Caco-2 (cell line): Measurements from ENCODE around the gene CCDC91. TPM values are rescaled to one million over a fixed set of nuclear protein-coding genes. Genes with fewer than 3 reads are reported as not detected.
"Not testable (repeated sequence)": the region's sequence is repeated elsewhere in the genome, so short reads cannot be mapped to it uniquely, and the experiment has no call there.

Experiments used
- BruUV-seq: library from RNA; stranded (reverse); fragments of 400-500 nt; replicated peaks from 2 replicates; lab custom pipeline; 2021; lab: Mats Ljungman, UMichigan
- CTCF ChIA-PET: fragments of 300-600 bp; sonication (Branson Sonifier 250); formaldehyde crosslinking; loops from one replicate; lab custom pipeline; 2022; ENCODE audit warnings: antibody characterized with exemption; lab: Charles Lee
- POLR2A ChIA-PET: fragments of 300-600 bp; sonication (Branson Sonifier 250); formaldehyde crosslinking; loops from one replicate; lab custom pipeline; 2022; ENCODE audit warnings: antibody characterized with exemption; lab: Charles Lee
- DNase-seq, 2 experiments: peaks; one replicate each; pipeline versions ENCODE4 v3.0.0 to v3.0.0-alpha.2; 2020 to 2022
- H3K27me3 ChIP-seq: replicated peaks from 2 replicates; pipeline ENCODE4 v1.6.0; 2011; ENCODE audit warnings: low read length; ENCODE audit not compliant: control insufficient read depth, insufficient read depth
- H3K36me3 ChIP-seq: 2 replicates; pipeline ENCODE4 v1.5.1; 2011; ENCODE audit warnings: low read length; ENCODE audit not compliant: control insufficient read depth, insufficient read depth
- H3K4me1 ChIP-seq: fragments of 250-450 bp; sonication (Bioruptor Pico); 2 replicates; pipeline ENCODE4 v1.5.1; 2020; ENCODE audit warnings: mild to moderate bottlenecking
- H3K4me3 ChIP-seq: 2 replicates; pipeline ENCODE4 v1.5.1; 2011; ENCODE audit warnings: low read depth, mild to moderate bottlenecking, control low read depth, low read length
- H3K9me3 ChIP-seq: fragments of 250-450 bp; sonication (Bioruptor Pico); 2 replicates; pipeline ENCODE4 v1.5.1; 2020; ENCODE audit warnings: mild to moderate bottlenecking, moderate library complexity
- H3K27ac Mint-ChIP-seq: one replicate; pipeline ENCODE4 v1.8.0; 2022; ENCODE audit warnings: mixed read lengths; ENCODE audit not compliant: unreplicated experiment
- H3K27me3 Mint-ChIP-seq: one replicate; pipeline ENCODE4 v1.8.0; 2022; ENCODE audit warnings: mixed read lengths; ENCODE audit not compliant: insufficient read depth, unreplicated experiment
- H3K36me3 Mint-ChIP-seq: one replicate; pipeline ENCODE4 v1.8.0; 2022; ENCODE audit warnings: mild to moderate bottlenecking, mixed read lengths; ENCODE audit not compliant: insufficient read depth, unreplicated experiment
- H3K4me1 Mint-ChIP-seq: one replicate; pipeline ENCODE4 v1.8.0; 2022; ENCODE audit warnings: low read depth, mixed read lengths; ENCODE audit not compliant: unreplicated experiment
- H3K4me3 Mint-ChIP-seq: one replicate; pipeline ENCODE4 v1.8.0; 2022; ENCODE audit warnings: mild to moderate bottlenecking, moderate library complexity, mixed read lengths; ENCODE audit not compliant: unreplicated experiment
- H3K9me3 Mint-ChIP-seq: one replicate; pipeline ENCODE4 v1.8.0; 2022; ENCODE audit warnings: mixed read lengths; ENCODE audit not compliant: unreplicated experiment
- CTCF ChIP-seq, 2 experiments: fragments of 200-600 bp in 1 of 2; IDR thresholded peaks; 1 replicate in 1 of 2; 2 replicates in 1 of 2; pipeline versions ENCODE4 v1.5.1 to v1.8.0; 2011 to 2022; ENCODE audit warnings: antibody characterized with exemption in 1 of 2, control low read depth in 1 of 2, inconsistent platforms in 1 of 2, low read depth in 1 of 2, low read length in 1 of 2, mild to moderate bottlenecking in 1 of 2, moderate library complexity in 1 of 2; ENCODE audit not compliant: insufficient read depth in 1 of 2, severe bottlenecking in 1 of 2, unreplicated experiment in 1 of 2
- intact Hi-C: fragments of 100-400 bp; cut with micrococcal nuclease; formaldehyde crosslinking; loops from one replicate; pipeline ENCODE4 v1.10.0; 2022; ENCODE audit not compliant: unreplicated experiment
- total RNA-seq: library from RNA; stranded (reverse); gene quantifications from 2 replicates; pipeline ENCODE4 v1.2.3, GENCODE V29; 2022

The CCDC91 gene
- total RNA-seq, 1 experiment from 2014 or later: 21.6 TPM

- no peaks in the 10 kb centered on the region for H3K4me1 Mint-ChIP-seq
- H3K27me3 ChIP-seq: no peaks in the 10 kb centered on the region
- no peaks in the 10 kb centered on the region for H3K4me1 ChIP-seq
- H3K4me3 ChIP-seq: no peak overlapping the region
- intact Hi-C loops: no loop called here
- ChIA-PET POLR2A (no interaction called here), CTCF (no interaction called here)
- H3K36me3 ChIP-seq: no peaks in the 10 kb centered on the region; the same call in 1 of the 2 replicates
- H3K9me3 ChIP-seq: peaks cover 22% of the 10 kb centered on the region
- H3K4me3 Mint-ChIP-seq: no peak overlapping the region
- no peak overlapping the region for H3K27ac Mint-ChIP-seq
- H3K36me3 Mint-ChIP-seq: peaks cover 13% of the 10 kb centered on the region
- BruUV-seq: no TSS peak
- TF ChIP-seq CTCF (IDR thresholded peaks at IDR 0.05; ENCODE audit: insufficient read depth in 1 of 2, low read depth in 1 of 2, low read length in 1 of 2, severe bottlenecking in 1 of 2, unreplicated experiment in 1 of 2): no peak
- peaks cover 29% of the 10 kb centered on the region for H3K9me3 Mint-ChIP-seq
- DNase-seq: no peak
- H3K27me3 Mint-ChIP-seq: no peaks in the 10 kb centered on the region
These were observed 184.3 kb downstream of the CCDC91 start for GRCh38 chr12:28374556-28374955.

GRCh38 chr12:28378736-28379135, 188.5 kb downstream of the CCDC91 start:
- H3K27ac Mint-ChIP-seq: no peak overlapping the region
- Histone ChIP-seq H3K9me3 (no peaks in the 10 kb centered on the region), H3K27me3 (no peaks in the 10 kb centered on the region), H3K36me3 (no peaks in the 10 kb centered on the region), H3K4me3 (no peak overlapping the region), H3K4me1 (no peaks in the 10 kb centered on the region)
- H3K36me3 Mint-ChIP-seq: peaks cover 8% of the 10 kb centered on the region
- H3K9me3 Mint-ChIP-seq: no peaks in the 10 kb centered on the region
- no peak for TF ChIP-seq CTCF (IDR thresholded peaks at IDR 0.05; ENCODE audit: insufficient read depth in 1 of 2, low read depth in 1 of 2, low read length in 1 of 2, severe bottlenecking in 1 of 2, unreplicated experiment in 1 of 2)
- no TSS peak for BruUV-seq
- no peak for DNase-seq
- H3K27me3 Mint-ChIP-seq: no peaks in the 10 kb centered on the region
- no peak overlapping the region for H3K4me3 Mint-ChIP-seq
- CTCF ChIA-PET: no interaction called here
- H3K4me1 Mint-ChIP-seq: no peaks in the 10 kb centered on the region
- POLR2A ChIA-PET: no interaction called here
- intact Hi-C loops: no loop called here

- H3K9me3 Mint-ChIP-seq, H3K27ac Mint-ChIP-seq, H3K4me1 ChIP-seq, intact Hi-C loops, H3K27me3 Mint-ChIP-seq, DNase-seq, POLR2A ChIA-PET, H3K9me3 ChIP-seq, H3K36me3 ChIP-seq, CTCF ChIA-PET, H3K4me3 ChIP-seq, H3K27me3 ChIP-seq, H3K36me3 Mint-ChIP-seq, H3K4me3 Mint-ChIP-seq, BruUV-seq, H3K4me1 Mint-ChIP-seq: not testable (repeated sequence)
These were observed 189.5 kb downstream of the CCDC91 start for GRCh38 chr12:28379779-28380178.

GRCh38 chr12:28383368-28383767, 193.1 kb downstream of the CCDC91 start:
- Histone ChIP-seq H3K4me3 (no peak overlapping the region), H3K4me1 (no peaks in the 10 kb centered on the region), H3K27me3 (no peaks in the 10 kb centered on the region), H3K36me3 (no peaks in the 10 kb centered on the region), H3K9me3 (no peaks in the 10 kb centered on the region)
- ChIA-PET POLR2A (no interaction called here), CTCF (no interaction called here)
- no TSS peak for BruUV-seq
- Mint-ChIP-seq H3K4me1 (no peaks in the 10 kb centered on the region), H3K27me3 (no peaks in the 10 kb centered on the region), H3K9me3 (no peaks in the 10 kb centered on the region), H3K36me3 (peaks cover 8% of the 10 kb centered on the region), H3K4me3 (no peak overlapping the region), H3K27ac (no peak overlapping the region)
- no peak for TF ChIP-seq CTCF (IDR thresholded peaks at IDR 0.05; ENCODE audit: insufficient read depth in 1 of 2, low read depth in 1 of 2, low read length in 1 of 2, severe bottlenecking in 1 of 2, unreplicated experiment in 1 of 2)
- no peak for DNase-seq
- intact Hi-C loops: no loop called here
